Fibroblast of peridontal ligament (primary cell): ENCODE data around the gene SPIN2B.

Experiments used
- DNase-seq: peaks from one replicate; pipeline ENCODE4 v3.0.0-alpha.2; 2010; ENCODE audit errors: extremely low read depth

SPIN2B gene

GRCh38 chrX:57070185-57070984 lies 51.0 kb downstream of the SPIN2B start:
- no peak for DNase-seq
